Hypothalamus (tissue), 51 donors: ENCODE results near the gene ASAP3.

Experiments
- DNase-seq, 51 donors: peaks; one replicate each; lab custom pipeline; 2025; lab: John Stamatoyannopoulos, UW

The ASAP3 gene

DNA sequence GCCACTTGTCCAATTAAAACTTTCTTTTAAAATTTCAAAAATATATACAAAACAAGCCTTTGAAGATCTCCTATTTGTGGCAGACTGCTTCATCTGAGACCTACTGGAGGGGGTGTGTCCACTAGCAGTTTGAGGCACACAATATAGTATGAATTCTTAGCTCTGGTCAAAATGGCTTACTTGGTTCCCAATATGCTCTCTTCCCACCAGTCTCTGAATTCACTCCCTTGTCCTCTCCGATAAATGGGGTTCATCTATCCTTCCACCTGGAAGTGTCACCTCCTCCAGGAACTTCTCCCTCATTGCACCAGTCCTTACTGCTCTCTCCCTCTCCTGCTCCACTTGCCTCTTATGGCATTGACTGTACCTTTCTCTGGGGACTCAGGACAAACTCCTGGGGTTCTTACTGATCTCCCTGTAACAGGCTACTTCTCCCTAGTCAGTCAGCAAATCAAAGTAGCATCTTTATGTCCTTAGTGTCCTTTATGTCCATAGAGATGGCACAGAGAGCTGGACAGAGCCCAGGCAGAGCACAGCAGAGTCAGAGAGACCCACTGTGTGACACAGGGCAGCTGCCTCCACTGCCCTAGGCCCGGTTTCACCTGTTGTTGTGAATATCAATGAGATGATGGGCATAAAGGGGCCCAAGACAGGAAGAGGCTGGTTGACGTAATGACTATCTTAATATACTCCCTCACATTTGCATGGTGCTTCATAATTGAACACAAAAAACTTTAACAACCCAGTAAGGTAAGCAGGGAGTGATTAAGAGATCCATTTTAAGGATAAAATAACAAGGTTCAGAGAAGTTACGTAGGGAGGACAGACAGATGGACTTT lies 3.6 kb downstream of the ASAP3 start:
- no peak for DNase-seq

DNA sequence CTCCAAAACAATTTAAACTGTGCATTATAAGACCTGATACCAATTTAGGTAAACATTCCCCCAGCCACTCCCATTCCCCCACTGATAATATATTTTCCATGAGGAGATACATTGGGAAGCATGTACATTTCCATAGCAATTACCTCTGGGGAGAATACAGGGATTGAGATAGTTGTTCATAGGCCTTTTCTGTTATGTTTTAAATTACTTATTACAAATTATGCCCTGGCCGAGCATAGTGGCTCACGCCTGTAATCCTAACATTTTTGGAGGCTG lies 4.4 kb downstream of the ASAP3 start:
- DNase-seq: no peak

GRCh38 chr1:23478896-23479665 lies 4.9 kb downstream of the ASAP3 start:
- peak in 29 of 51 donors; percentile 6 to 68 (median 33) for DNase-seq

- no peak for DNase-seq
These were observed 6.4 kb downstream of the ASAP3 start for GRCh38 chr1:23477359-23478144.

- DNase-seq: no peak
These were observed 8.3 kb downstream of the ASAP3 start for GRCh38 chr1:23475641-23476040.

DNA sequence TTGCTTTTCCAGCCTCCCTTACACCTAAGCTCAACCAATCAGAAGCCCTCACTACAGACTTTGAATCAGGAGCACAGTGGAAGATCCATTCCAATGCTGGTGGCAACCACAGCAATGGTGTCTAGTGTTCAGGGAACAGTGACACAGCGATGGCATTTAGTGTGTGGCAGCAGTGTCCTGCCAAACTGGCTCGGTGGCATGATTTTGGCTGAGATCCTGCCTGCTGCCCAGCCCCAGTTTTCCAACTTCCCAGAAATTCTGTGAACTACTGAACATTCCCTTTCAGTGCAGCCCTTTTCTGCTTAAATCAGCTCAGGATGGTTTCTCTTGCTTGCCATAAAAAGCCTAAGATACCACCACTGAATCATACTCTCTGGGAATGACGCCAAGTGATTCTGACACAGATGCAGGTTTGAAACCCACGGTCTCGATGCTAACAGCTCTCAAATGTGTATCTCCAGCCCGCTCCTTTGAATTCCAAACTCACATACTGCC lies 8.8 kb downstream of the ASAP3 start:
- DNase-seq: peak in 24 of 51 donors; percentile 2 to 69 (median 24)

DNA sequence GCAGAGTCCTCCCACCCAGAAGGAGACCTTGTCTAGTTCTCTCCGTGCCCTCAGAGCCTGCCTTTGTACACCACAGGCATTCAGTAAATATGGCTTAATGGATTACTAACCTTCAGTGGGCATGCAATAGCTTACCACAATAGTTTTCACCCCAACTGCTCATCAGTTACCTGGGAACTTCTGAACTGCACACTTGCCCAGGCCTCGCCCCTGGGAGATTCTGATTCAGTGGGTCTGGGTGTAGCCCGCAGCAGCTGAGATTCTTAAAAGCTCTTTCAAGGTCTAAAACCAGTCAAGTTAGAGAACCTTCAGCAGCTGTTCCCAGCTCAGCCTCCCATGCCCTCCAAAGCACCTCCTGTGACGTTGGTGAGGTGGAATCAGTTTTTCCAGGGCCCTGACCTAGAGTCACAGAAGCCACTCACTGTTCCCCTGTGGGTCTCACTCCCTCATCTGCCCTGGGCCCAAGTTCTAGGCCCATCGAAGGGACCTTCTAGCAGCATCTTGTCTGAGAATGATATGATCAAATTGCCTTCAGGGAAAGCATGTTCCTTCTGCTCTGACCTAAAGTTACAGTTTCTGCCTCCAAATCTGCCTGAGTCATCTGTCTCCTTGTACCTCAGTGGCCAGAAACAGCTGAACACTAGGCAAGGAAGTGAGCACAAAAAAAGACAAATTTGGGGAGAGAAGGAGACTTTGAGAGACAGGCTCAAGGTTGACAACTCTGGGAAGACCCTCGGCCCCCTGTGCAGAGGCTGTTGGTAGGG lies 10.8 kb downstream of the ASAP3 start:
- DNase-seq: no peak

DNA sequence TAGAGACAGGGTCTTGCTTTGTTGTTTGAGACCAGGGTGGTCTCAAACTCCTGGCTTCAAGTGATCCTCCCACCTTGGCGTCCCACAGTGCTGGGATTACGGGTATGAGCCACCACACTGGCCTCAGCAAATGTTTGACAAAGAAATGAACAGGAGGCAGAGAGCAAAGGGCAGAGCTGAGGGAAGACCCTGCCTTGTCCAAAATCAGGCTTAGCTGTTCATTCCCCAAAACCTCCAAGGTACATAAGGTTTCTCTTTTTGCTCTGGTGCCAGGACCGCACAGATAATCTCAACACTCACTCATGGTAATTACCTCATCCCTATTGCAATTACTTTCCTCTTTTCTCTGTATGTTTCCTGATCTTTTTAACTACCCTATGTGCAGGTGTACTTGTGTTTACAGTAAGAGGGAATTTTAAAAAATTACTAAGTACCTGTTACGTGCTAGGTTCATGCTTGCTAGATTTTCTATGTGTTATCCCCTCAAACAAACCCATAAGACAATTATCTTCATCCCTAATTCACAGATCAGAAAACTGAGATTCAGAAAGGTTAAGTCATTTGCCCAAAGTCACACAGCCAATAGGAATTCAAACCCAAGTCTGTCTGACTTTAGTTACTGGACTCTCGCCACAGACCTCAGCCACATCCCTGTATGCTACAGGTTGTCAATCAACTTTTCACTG lies 11.5 kb downstream of the ASAP3 start:
- DNase-seq: no peak

DNA sequence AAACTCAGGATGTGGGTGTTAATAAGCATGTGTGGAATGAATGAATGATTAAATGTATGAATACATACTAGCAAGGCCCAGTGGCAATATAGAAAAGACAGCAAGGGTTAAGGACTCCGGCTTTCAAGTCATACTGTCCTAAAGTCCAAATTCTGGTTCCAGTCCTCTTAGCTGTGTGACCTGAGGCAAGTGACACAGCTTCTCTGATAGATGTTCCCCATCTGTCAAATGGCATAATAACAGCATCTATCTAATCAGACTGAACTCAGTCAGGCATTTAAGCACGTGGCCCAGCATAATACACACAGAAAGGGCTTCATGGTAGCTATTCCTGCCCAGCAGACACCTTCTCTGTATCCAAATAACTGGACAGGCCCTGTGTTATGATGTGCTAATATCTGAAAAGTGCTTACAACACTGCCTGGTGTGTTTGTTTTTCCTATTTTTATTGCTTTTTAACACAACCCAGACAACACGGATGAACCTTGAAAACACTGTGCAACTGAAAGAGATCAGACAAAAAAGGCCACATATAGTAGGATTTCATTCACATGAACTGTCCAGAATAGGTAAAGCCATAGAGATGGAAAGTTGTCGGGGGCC lies 12.4 kb downstream of the ASAP3 start:
- no peak for DNase-seq

DNA sequence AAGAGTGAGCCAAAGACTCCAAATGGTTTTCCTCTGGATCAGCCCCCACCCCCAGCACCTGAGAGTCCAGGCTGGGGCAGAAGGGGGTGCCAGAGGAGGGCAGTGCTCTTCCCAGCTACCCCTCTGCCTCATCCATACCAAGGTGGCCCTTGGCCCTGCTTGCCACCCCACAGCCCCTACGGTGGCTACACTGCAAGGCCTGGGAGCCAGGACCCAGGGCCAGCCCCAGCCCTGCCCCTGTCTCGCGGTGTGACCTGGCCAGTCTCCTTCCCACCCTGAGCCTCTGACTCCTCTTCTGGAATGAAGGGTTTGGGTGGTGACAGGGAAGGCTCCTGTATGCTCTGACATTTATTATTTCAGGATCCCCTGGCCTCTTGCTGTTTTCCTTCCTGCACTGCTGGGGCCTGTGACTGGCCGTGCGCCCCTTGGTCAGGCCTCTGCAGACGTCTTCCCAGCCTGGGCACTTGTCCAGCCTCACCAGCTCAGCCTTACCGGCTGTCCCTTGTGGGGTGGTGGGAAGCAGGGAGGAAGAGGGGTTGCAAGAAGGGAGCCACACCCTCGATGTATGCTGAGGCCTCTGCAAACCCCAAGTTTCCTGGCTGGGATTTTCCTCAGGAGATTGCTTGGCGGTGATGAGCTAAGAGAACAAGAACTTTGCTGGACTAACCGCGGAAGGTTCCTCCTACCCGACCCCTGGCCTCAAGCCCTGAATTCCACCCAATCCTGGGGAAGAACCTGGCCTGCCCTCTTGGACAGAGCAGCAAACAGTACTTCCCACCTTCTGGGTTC lies 13.5 kb downstream of the ASAP3 start:
- peak in 17 of 51 donors; percentile 3 to 50 (median 19) for DNase-seq

DNA sequence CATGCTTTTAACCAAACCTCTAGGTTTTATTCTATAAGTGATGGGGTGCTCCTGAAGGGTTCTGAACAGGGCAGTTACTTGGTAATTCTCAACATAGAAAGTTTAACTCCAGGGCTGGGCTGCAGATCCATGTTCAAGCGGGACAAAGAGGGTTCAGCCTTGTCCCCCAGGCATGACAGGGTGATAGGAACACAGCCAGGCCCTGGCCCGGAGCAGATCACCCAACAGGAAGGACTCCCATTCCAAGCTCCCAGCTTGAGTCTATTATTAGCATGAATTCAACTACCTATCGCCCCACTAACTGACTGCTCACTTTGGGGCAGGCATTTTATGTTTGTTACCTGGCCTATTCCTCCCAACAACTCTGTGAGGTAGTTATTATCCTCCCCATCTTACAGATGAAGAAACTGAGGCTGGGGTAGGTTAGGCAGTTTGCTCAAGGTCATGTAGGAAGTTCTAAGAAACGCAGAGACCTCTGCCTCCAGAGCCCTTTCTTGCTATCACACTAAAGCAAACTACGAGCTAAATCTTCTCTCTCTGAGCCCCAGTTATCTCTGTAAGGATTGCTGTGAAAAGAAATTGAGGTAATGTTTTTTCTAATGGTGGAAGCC lies 14.5 kb downstream of the ASAP3 start:
- no peak for DNase-seq

DNA sequence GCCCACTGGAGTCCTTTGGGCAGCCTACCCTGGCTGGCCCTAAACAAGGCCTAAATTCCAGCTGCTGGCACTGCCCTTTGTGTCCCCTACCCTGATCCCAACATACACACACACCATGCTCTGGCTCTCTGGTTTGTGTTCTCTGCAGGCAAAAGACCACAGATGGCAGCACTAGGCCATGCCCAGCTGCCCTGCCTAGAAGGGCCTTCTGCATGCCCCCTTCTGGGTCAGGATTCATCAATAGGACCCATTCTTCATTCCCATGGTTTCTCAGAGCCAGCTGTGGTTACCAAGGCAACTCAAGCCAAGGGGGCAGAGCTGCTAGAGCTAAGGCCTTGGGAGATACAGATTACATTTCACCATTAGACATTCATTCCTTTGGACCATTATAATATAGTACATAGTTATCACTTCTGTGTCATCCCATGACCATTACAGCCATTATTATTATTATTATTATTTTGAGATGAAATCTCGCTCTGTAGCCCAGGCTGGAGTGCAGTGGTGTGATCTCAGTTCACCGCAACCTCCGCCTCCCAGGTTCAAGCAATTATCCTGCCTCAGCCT lies 17.5 kb downstream of the ASAP3 start:
- peak in 34 of 51 donors; percentile 3 to 78 (median 48) for DNase-seq

- no peak for DNase-seq
These were observed 20.7 kb downstream of the ASAP3 start for GRCh38 chr1:23463286-23463685.

GRCh38 chr1:23462766-23463165 lies 21.2 kb downstream of the ASAP3 start:
- DNase-seq: no peak

DNA sequence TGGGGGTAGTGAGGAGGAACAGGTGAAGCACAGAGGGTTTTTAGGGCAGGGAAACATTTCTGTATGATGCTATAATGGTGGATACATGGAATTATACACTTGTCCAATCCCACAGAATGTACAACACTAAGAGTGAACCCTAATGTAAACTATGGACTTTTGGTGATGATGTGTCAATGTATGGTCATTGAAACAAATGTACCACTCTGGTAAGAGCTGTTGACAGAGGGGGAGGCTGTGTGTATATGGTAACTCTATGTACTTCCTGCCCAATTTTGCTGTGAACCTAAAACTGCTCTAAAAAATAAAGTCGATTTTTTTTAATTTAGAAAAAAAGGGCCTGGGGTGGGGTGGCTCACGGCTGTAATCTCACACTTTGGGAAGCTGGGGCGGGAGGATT lies 22.9 kb downstream of the ASAP3 start:
- no peak for DNase-seq

DNA sequence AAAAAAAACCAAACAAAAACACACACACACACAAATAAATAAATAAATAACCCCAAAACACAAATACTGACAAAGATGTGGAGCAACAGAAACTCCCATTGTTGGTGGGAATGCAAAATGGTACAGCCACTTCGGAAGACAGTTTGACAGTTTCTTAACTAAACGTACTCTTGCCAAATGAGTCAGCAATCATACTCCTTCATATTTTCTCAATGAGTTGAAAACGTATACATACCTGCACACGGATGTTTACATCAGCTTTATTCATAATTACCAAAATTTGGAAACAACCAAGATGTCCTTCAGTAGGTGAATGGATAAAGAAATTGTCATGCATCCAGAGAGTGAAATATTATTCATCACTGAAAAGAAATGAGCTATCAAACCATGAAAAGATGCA lies 23.5 kb downstream of the ASAP3 start:
- no peak for DNase-seq

DNA sequence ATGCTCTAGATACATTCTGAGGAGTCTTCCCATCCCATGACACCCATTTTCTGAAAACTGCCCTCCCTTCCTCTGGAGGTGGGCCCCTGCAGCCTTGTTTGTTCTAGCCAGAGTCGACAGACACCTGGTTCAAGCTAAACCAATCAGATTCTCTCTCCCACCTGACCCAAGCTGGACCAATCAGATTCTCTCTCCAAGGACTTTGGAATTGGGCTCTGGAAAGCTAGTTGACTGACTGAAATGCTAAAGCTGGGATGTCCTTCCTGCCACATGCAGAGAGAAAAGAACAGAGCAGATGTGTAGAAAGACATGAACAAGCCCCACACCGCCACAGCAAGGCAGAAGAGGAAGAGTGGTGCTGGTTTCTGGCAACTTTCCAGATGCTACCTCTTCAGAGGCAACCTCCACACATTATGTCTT lies 24.6 kb downstream of the ASAP3 start:
- DNase-seq: no peak

DNA sequence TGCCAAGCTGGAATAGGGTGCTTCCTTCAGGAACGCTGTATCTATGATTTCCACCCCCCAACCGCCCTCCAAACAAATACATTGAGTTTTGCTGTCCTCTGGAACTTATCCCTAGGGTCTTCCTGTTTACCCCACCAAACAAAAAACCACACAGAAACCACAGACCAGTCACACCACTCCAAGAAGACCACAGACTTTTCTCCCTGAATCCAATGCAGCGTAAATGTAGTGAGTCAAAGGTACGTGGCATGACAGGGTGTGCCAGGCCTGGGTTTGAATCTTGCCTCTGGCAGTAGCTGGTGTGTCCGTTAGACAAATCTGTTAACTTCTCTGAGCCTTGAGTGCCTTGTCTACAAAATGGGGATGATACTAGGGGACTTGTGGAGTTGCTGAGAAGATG lies 27.8 kb downstream of the ASAP3 start:
- no peak for DNase-seq
